CD4-positive, alpha-beta T cell treated with Interleukin-4 for 4 hours (primary cell): Measurements from ENCODE around the gene MYO6.

ENCODE experiments used
- DNase-seq: peaks from one replicate; pipeline ENCODE4 v3.0.0-alpha.2; 2020

Gene MYO6

GRCh38 chr6:75830959-75831885 lies 82.2 kb downstream of the MYO6 start:
- peak; percentile 6 for DNase-seq

- DNase-seq: no peak
Observed at GRCh38 chr6:75834447-75834846, 85.4 kb downstream of the MYO6 start.

- no peak for DNase-seq
Observed at GRCh38 chr6:75842191-75842590, 93.2 kb downstream of the MYO6 start.

GRCh38 chr6:75842732-75843131 lies 93.7 kb downstream of the MYO6 start:
- no peak for DNase-seq

GRCh38 chr6:75843396-75843795 lies 94.4 kb downstream of the MYO6 start:
- DNase-seq: no peak

- no peak for DNase-seq
Observed at GRCh38 chr6:75848274-75848673, 99.2 kb downstream of the MYO6 start.

GRCh38 chr6:75849329-75850025 lies 100.4 kb downstream of the MYO6 start:
- no peak for DNase-seq

- no peak for DNase-seq
Observed at GRCh38 chr6:75850026-75850833, 101.2 kb downstream of the MYO6 start.

GRCh38 chr6:75852721-75853120 lies 103.7 kb downstream of the MYO6 start:
- no peak for DNase-seq

GRCh38 chr6:75853806-75854205 lies 104.8 kb downstream of the MYO6 start:
- no peak for DNase-seq

GRCh38 chr6:75855052-75855451 lies 106.0 kb downstream of the MYO6 start:
- DNase-seq: peak; percentile 33

GRCh38 chr6:75856902-75857301 lies 107.9 kb downstream of the MYO6 start:
- DNase-seq: no peak

- DNase-seq: no peak
Observed at GRCh38 chr6:75863001-75863400, 114.0 kb downstream of the MYO6 start.

- DNase-seq: no peak
Observed at GRCh38 chr6:75863784-75864183, 114.7 kb downstream of the MYO6 start.

- no peak for DNase-seq
Observed at GRCh38 chr6:75864446-75864845, 115.4 kb downstream of the MYO6 start.

- DNase-seq: no peak
Observed at GRCh38 chr6:75870389-75870788, 121.3 kb downstream of the MYO6 start.

- no peak for DNase-seq
Observed at GRCh38 chr6:75874224-75874623, 125.2 kb downstream of the MYO6 start.

GRCh38 chr6:75876152-75876551 lies 127.1 kb downstream of the MYO6 start:
- DNase-seq: no peak

- no peak for DNase-seq
Observed at GRCh38 chr6:75880305-75880704, 131.3 kb downstream of the MYO6 start.

GRCh38 chr6:75882734-75883133 lies 133.7 kb downstream of the MYO6 start:
- no peak for DNase-seq

- no peak for DNase-seq
Observed at GRCh38 chr6:75884822-75885221, 135.8 kb downstream of the MYO6 start.

- DNase-seq: no peak
Observed at GRCh38 chr6:75892384-75892783, 143.3 kb downstream of the MYO6 start.

GRCh38 chr6:75893058-75893775 lies 144.2 kb downstream of the MYO6 start:
- DNase-seq: peak; percentile 57
